Chondrocyte (in vitro differentiated cells): ENCODE data around the gene BTG1. TPM values are rescaled to one million over a fixed set of nuclear protein-coding genes. Genes with fewer than 3 reads are reported as not detected.

Source experiments
- DNase-seq: peaks from one replicate; pipeline ENCODE4 v3.0.0; 2021; ENCODE audit warnings: mixed read lengths, low spot score
- H3K27ac Mint-ChIP-seq: one replicate; pipeline ENCODE4 v1.8.0; 2021; ENCODE audit warnings: mild to moderate bottlenecking, moderate library complexity, mixed read lengths; ENCODE audit not compliant: unreplicated experiment
- H3K27me3 Mint-ChIP-seq: 2 replicates; pipeline ENCODE4 v1.8.0; 2021; ENCODE audit warnings: low read depth, mixed read lengths
- H3K36me3 Mint-ChIP-seq: 2 replicates; pipeline ENCODE4 v1.8.0; 2021; ENCODE audit warnings: low read depth, mixed read lengths
- H3K4me1 Mint-ChIP-seq: 2 replicates; pipeline ENCODE4 v1.8.0; 2021; ENCODE audit warnings: low read depth, mild to moderate bottlenecking, mixed read lengths
- H3K4me3 Mint-ChIP-seq: one replicate; pipeline ENCODE4 v1.8.0; 2021; ENCODE audit warnings: mild to moderate bottlenecking, moderate library complexity, mixed read lengths; ENCODE audit not compliant: unreplicated experiment
- H3K9me3 Mint-ChIP-seq: 2 replicates; pipeline ENCODE4 v1.8.0; 2021; ENCODE audit warnings: low read depth, mixed read lengths
- total RNA-seq: library from RNA; stranded (reverse); gene quantifications from 3 replicates; pipeline ENCODE4 v1.2.1, GENCODE V29; 2021
- TF ChIP-seq, protein P1 (sequence below): fragments of 200-600 bp; sonication (generic); IDR thresholded peaks from 2 replicates; pipeline ENCODE4 v1.5.0; 2021; ENCODE audit warnings: antibody characterized with exemption, mild to moderate bottlenecking, moderate library complexity

The BTG1 gene
- total RNA-seq, 1 donor from 2014 or later, result 53.6 TPM

DNA sequence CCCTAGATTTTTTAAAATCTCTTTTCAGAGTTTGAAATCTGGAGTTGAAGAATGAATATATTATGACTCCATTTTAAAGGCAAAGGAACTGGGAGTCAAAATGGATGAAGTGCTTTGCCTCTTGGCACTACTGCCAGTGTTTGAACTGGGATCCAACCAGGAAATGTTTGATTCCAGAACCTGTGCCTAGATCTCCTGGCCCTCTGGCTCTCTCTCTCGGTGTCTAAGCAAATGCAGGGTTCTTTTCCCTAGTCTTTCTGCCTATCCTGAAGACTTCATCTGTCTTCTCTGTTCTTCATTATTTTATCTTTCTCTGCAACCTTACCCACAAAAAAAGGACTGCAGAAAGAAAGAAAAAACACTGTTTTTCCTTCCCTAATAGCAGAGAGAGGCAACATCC lies 17.0 kb downstream of the BTG1 start:
- TF ChIP-seq, protein P1, sequence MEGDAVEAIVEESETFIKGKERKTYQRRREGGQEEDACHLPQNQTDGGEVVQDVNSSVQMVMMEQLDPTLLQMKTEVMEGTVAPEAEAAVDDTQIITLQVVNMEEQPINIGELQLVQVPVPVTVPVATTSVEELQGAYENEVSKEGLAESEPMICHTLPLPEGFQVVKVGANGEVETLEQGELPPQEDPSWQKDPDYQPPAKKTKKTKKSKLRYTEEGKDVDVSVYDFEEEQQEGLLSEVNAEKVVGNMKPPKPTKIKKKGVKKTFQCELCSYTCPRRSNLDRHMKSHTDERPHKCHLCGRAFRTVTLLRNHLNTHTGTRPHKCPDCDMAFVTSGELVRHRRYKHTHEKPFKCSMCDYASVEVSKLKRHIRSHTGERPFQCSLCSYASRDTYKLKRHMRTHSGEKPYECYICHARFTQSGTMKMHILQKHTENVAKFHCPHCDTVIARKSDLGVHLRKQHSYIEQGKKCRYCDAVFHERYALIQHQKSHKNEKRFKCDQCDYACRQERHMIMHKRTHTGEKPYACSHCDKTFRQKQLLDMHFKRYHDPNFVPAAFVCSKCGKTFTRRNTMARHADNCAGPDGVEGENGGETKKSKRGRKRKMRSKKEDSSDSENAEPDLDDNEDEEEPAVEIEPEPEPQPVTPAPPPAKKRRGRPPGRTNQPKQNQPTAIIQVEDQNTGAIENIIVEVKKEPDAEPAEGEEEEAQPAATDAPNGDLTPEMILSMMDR, result no peak
- no peaks in the 10 kb centered on the region for H3K9me3 Mint-ChIP-seq
- H3K4me1 Mint-ChIP-seq, result peaks cover 26% of the 10 kb centered on the region
- H3K4me3 Mint-ChIP-seq, result no peak overlapping the region
- no peaks in the 10 kb centered on the region for H3K27me3 Mint-ChIP-seq
- no peak overlapping the region for H3K27ac Mint-ChIP-seq
- DNase-seq, result no peak
- H3K36me3 Mint-ChIP-seq, result peaks cover 1% of the 10 kb centered on the region

DNA sequence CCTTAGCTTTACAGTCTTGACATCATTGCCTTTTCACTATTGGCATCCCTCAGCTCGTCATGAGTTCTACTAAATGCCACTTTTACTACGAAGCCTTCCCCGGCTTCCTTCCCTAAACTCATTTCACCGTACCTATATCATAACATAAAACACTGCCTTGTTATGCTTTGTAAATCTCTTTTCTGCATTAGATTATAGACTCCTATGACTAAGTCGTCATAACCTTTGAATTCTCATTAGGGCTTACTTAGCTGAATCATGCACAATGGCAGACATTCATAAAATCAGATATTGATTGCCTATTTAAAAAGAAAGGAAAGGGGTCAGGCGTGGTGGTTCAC lies 21.0 kb downstream of the BTG1 start:
- no peak for DNase-seq
- TF ChIP-seq, protein P1, result no peak
- Mint-ChIP-seq H3K36me3 (peaks cover 7% of the 10 kb centered on the region), H3K27me3 (no peaks in the 10 kb centered on the region), H3K27ac (no peak overlapping the region), H3K9me3 (peaks cover 8% of the 10 kb centered on the region), H3K4me1 (no peaks in the 10 kb centered on the region), H3K4me3 (no peak overlapping the region)

DNA sequence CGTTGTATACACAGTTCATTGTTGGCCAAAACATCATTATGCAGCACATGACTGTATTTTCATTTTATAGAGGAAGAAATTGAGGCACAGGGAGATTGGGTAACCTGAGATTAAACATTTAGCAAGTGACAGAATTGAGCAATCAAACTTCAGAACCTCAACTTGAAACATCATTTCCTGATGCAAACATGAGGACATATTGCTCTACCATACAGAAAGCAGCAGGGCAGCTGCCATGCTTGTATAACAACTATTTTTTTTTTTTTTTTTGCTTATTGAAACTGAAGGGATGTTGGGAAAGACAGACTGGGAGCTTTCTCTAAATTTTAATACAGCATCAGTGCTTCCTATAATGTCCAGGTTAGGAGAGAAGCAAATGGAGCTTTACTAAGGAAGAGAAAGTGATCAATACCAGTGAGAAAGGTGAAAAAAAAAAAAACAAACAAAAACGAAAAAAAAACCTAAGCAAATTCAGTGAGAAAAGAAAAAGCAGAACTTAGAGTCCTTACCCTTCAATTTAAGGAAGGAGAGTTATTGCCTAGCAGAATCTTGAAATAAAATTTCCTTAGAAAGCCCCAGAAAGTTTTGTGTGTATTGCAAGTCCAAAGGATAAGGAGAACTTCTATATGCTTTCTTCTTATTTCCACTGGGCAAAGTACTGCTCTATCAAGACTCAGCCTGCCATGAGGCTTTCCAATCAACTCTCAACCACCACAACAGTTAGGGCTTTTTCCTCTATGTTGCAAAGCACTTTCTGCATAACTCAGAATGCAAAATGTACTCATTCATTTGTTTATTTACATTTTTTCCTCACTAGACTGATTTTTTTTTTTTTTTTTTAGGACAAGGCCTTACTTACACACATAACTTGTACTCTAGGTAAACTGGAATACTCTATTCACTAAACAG lies 21.6 kb downstream of the BTG1 start:
- H3K27ac Mint-ChIP-seq, result no peak overlapping the region
- H3K4me3 Mint-ChIP-seq, result no peak overlapping the region
- H3K9me3 Mint-ChIP-seq, result peaks cover 8% of the 10 kb centered on the region
- DNase-seq, result no peak
- TF ChIP-seq, protein P1, result no peak
- no peaks in the 10 kb centered on the region for H3K27me3 Mint-ChIP-seq
- H3K4me1 Mint-ChIP-seq, result no peaks in the 10 kb centered on the region
- H3K36me3 Mint-ChIP-seq, result peaks cover 6% of the 10 kb centered on the region

DNA sequence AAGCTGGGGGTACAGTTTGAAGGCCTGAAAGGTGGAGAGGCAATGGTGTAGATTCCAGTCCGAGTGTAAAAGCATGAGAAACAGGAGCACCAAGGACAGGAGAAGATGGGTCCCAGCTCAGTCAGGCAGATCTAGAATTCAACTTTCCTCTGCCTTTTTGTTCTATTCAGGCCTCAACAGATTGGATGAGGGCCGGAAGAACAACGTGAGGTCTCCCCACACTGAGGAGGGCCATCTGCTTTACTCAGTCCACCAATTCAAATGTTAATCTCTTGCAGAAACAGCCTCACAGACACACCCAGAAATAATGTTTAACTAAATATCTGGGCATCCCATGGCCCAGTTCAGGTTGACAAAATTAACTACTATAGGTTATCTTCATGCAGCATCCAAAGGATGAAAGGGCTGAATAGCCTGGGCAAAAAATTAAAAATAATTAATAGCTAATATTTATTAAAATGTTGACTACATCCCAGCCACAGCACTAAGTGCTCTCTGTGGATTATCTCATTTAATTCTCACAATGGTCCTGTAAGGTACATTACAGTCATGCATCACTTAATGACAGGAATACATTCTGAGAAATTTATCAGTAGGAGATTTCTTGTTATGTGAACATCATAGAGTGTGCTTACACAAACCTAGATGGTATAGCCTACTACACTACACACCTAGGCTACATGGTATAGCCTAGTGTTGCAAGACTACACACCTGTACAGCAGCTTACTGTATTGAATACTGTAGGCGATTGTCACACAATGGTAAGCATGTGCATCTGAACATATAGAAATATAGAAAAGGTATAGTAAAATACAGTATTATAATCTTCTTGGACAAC lies 22.5 kb downstream of the BTG1 start:
- DNase-seq, result no peak
- no peaks in the 10 kb centered on the region for H3K4me1 Mint-ChIP-seq
- TF ChIP-seq, protein P1, result no peak
- no peaks in the 10 kb centered on the region for H3K27me3 Mint-ChIP-seq
- no peak overlapping the region for H3K4me3 Mint-ChIP-seq
- H3K27ac Mint-ChIP-seq, result no peak overlapping the region
- peaks cover 11% of the 10 kb centered on the region for H3K9me3 Mint-ChIP-seq
- H3K36me3 Mint-ChIP-seq, result peaks cover 6% of the 10 kb centered on the region

DNA sequence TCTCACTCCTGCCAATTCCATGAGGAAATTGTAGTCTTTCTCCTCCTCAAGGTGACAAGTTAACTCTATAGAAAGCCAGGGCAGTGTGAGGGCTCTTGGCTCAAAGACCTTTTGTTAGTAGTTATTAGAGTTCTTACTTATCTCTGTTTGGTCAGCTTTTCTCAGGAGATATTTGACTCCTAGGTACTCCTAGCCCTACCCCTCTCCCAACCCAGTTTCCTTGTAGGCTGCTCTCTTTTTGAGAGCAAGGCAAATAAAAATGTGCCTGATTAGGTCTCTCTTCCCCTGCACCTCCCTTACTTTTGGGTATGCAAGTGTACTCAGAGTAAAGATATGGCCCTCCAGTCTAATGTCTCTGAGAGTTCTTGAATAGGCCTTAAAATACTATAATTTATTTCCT lies 23.8 kb downstream of the BTG1 start:
- no peaks in the 10 kb centered on the region for H3K27me3 Mint-ChIP-seq
- peaks cover 11% of the 10 kb centered on the region for H3K9me3 Mint-ChIP-seq
- DNase-seq, result no peak
- H3K4me1 Mint-ChIP-seq, result no peaks in the 10 kb centered on the region
- H3K4me3 Mint-ChIP-seq, result no peak overlapping the region
- no peak overlapping the region for H3K27ac Mint-ChIP-seq
- TF ChIP-seq, protein P1, result no peak
- H3K36me3 Mint-ChIP-seq, result peaks cover 6% of the 10 kb centered on the region
